ENCODE data around the gene HRCT1.
A peak's percentile ranks its signal among the peaks of the same experiment; 100 is the strongest.
"Not testable (repeated sequence)": the region's sequence is repeated elsewhere in the genome, so short reads cannot be mapped to it uniquely, and the experiment has no call there.

HRCT1 gene

GRCh38 chr9:35896570-35896969 is 9.4 kb upstream of the HRCT1 start:
- no peak for DNase-seq (ENCODE audit: low spot score)

GRCh38 chr9:35897376-35898099 is 8.5 kb upstream of the HRCT1 start:
- DNase-seq (ENCODE audit: low spot score), result not testable (repeated sequence)

GRCh38 chr9:35898337-35898736 is 7.7 kb upstream of the HRCT1 start:
- no peak for DNase-seq (ENCODE audit: low spot score)

- DNase-seq (ENCODE audit: low spot score), result no peak
Measured at GRCh38 chr9:35899021-35899420, 7.0 kb upstream of the HRCT1 start.

- DNase-seq (ENCODE audit: low spot score), result peak; percentile 46
Measured at GRCh38 chr9:35903049-35903448, 3.0 kb upstream of the HRCT1 start.

GRCh38 chr9:35904338-35904737 is 1.7 kb upstream of the HRCT1 start:
- DNase-seq (ENCODE audit: low spot score), result no peak

GRCh38 chr9:35905051-35905781 is 786 bp upstream of the HRCT1 start:
- peak; percentile 59 for DNase-seq (ENCODE audit: low spot score)

- peak; percentile 79 for DNase-seq (ENCODE audit: low spot score)
Measured at GRCh38 chr9:35906923-35907699, 1.1 kb downstream of the HRCT1 start.

- DNase-seq (ENCODE audit: low spot score), result peak; percentile 84
Measured at GRCh38 chr9:35907711-35908503, 1.9 kb downstream of the HRCT1 start.

GRCh38 chr9:35908504-35909125 is 2.6 kb downstream of the HRCT1 start:
- DNase-seq (ENCODE audit: low spot score), result peak; percentile 27

- no peak for DNase-seq (ENCODE audit: low spot score)
Measured at GRCh38 chr9:35909274-35909673, 3.3 kb downstream of the HRCT1 start, which contains the start of gene SPAAR. SPAAR (plus strand) TSS chr9:35909490; CDS start chr9:35910464, 974 bp downstream.

- DNase-seq (ENCODE audit: low spot score), result no peak
Measured at GRCh38 chr9:35909687-35910612, 3.9 kb downstream of the HRCT1 start.

GRCh38 chr9:35910613-35911359 is 4.8 kb downstream of the HRCT1 start:
- peak; percentile 44 for DNase-seq (ENCODE audit: low spot score)

GRCh38 chr9:35911690-35912089 is 5.7 kb downstream of the HRCT1 start:
- no peak for DNase-seq (ENCODE audit: low spot score)

- no peak for DNase-seq (ENCODE audit: low spot score)
Measured at GRCh38 chr9:35912791-35913400, 6.9 kb downstream of the HRCT1 start.

GRCh38 chr9:35913429-35913828 is 7.4 kb downstream of the HRCT1 start:
- DNase-seq (ENCODE audit: low spot score), result not testable (repeated sequence)

- peak; percentile 52 for DNase-seq (ENCODE audit: low spot score)
Measured at GRCh38 chr9:35914301-35914807, 8.4 kb downstream of the HRCT1 start.

GRCh38 chr9:35915681-35916294 is 9.8 kb downstream of the HRCT1 start:
- DNase-seq (ENCODE audit: low spot score), result no peak

Measured in AG08395 (cell line).